HepG2 (cell line): ENCODE measurements around the gene RER1. TPM values are rescaled to one million over a fixed set of nuclear protein-coding genes. Genes with fewer than 3 reads are reported as not detected.

Experiments used
- AKAP8 ChIP-seq: sonication (generic); formaldehyde crosslinking; IDR thresholded peaks from 2 replicates; pipeline ENCODE4 v1.5.1; 2020; ENCODE audit warnings: mild to moderate bottlenecking, missing genetic modification reagents
- BHLHE40 ChIP-seq: IDR thresholded peaks from 2 replicates; pipeline ENCODE4 v1.6.1; 2011; ENCODE audit warnings: low read length, improper control_type of control experiment
- CCAR2 ChIP-seq: fragments of 200-400 bp; formaldehyde crosslinking; optimal IDR thresholded peaks from 2 replicates; pipeline ENCODE3; 2018; ENCODE audit warnings: low read depth, mild to moderate bottlenecking, low read length, moderate library complexity
- EEA1 ChIP-seq: sonication (generic); formaldehyde crosslinking; IDR thresholded peaks from 2 replicates; pipeline ENCODE4 v1.5.1; 2020; ENCODE audit warnings: mild to moderate bottlenecking, missing genetic modification reagents, borderline replicate concordance
- ELF4 ChIP-seq: sonication (generic); formaldehyde crosslinking; IDR thresholded peaks from 2 replicates; pipeline ENCODE4 v1.5.0; 2020; ENCODE audit warnings: missing genetic modification reagents, mild to moderate bottlenecking, moderate library complexity, borderline replicate concordance
- FIP1L1 ChIP-seq: fragments of 200-400 bp; formaldehyde crosslinking; IDR thresholded peaks from 2 replicates; pipeline ENCODE4 v1.6.1; 2018; ENCODE audit warnings: low read depth, mild to moderate bottlenecking, low read length, moderate library complexity, borderline replicate concordance; ENCODE audit not compliant: insufficient read depth
- HIC2 ChIP-seq: sonication (generic); formaldehyde crosslinking; IDR thresholded peaks from 2 replicates; pipeline ENCODE4 v1.9.0; 2022; ENCODE audit warnings: low read depth, missing genetic modification reagents
- HIVEP1 ChIP-seq: sonication (generic); formaldehyde crosslinking; IDR thresholded peaks from 2 replicates; pipeline ENCODE4 v1.4.0; 2020; ENCODE audit warnings: mild to moderate bottlenecking, missing genetic modification reagents
- LCORL ChIP-seq, 2 experiments: fragments of 450-650 bp in 1 of 2; sonication (generic) in 1 of 2; formaldehyde crosslinking in 1 of 2; IDR thresholded peaks; 2 replicates each; pipeline versions ENCODE4 v1.5.0 to v1.6.1; 2017 to 2020; ENCODE audit warnings: antibody characterized with exemption in 1 of 2, missing genetic modification reagents in 1 of 2
- MED1 ChIP-seq: sonication (generic); formaldehyde crosslinking; IDR thresholded peaks from 2 replicates; pipeline ENCODE4 v1.4.0; 2020; ENCODE audit warnings: missing genetic modification reagents
- NCOA5 ChIP-seq: sonication (generic); formaldehyde crosslinking; IDR thresholded peaks from 2 replicates; pipeline ENCODE4 v1.4.0; 2020; ENCODE audit warnings: missing genetic modification reagents
- NFE2L2 ChIP-seq: fragments of 150-350 bp; IDR thresholded peaks from 2 replicates; pipeline ENCODE4 v1.6.1; 2014; ENCODE audit warnings: low read length
- NR2F6 ChIP-seq, 2 experiments: IDR thresholded peaks; 2 replicates each; pipeline ENCODE4 v1.6.1; 2016; ENCODE audit warnings: antibody characterized with exemption in 1 of 2, mild to moderate bottlenecking in 1 of 2
- PAWR ChIP-seq: sonication (generic); formaldehyde crosslinking; IDR thresholded peaks from 2 replicates; pipeline ENCODE4 v1.4.0; 2020; ENCODE audit warnings: missing genetic modification reagents, mild to moderate bottlenecking, borderline replicate concordance
- PAX8 ChIP-seq: sonication (generic); formaldehyde crosslinking; IDR thresholded peaks from 2 replicates; pipeline ENCODE4 v1.8.0; 2022; ENCODE audit warnings: mild to moderate bottlenecking, missing genetic modification reagents, borderline replicate concordance
- PPARG ChIP-seq: conservative IDR thresholded peaks from 2 replicates; pipeline ENCODE4 v1.6.1; 2016; ENCODE audit warnings: missing biosample characterization, missing genetic modification reagents
- REXO4 ChIP-seq: sonication (generic); formaldehyde crosslinking; IDR thresholded peaks from 2 replicates; pipeline ENCODE4 v1.8.0; 2022; ENCODE audit warnings: missing genetic modification reagents, mild to moderate bottlenecking, borderline replicate concordance
- RFXAP ChIP-seq: sonication (generic); formaldehyde crosslinking; IDR thresholded peaks from 2 replicates; pipeline ENCODE4 v1.4.0; 2020; ENCODE audit warnings: missing genetic modification reagents, borderline replicate concordance
- RXRB ChIP-seq: IDR thresholded peaks from 2 replicates; pipeline ENCODE4 v1.6.1; 2016; ENCODE audit warnings: borderline replicate concordance, missing genetic modification reagents, missing compliant biosample characterization
- SP5 ChIP-seq: IDR thresholded peaks from 2 replicates; pipeline ENCODE4 v1.6.1; 2016; ENCODE audit warnings: low read depth, borderline replicate concordance
- STAT5B ChIP-seq: sonication (generic); formaldehyde crosslinking; IDR thresholded peaks from 2 replicates; pipeline ENCODE4 v1.4.0; 2020; ENCODE audit warnings: missing genetic modification reagents
- TBP ChIP-seq: sonication (generic); formaldehyde crosslinking; IDR thresholded peaks from 2 replicates; pipeline ENCODE4 v1.5.0; 2020; ENCODE audit warnings: missing genetic modification reagents
- ZNF326 ChIP-seq: sonication (generic); formaldehyde crosslinking; IDR thresholded peaks from 2 replicates; pipeline ENCODE4 v1.4.0; 2020; ENCODE audit warnings: missing genetic modification reagents, borderline replicate concordance
- ZNF556 ChIP-seq: sonication (generic); formaldehyde crosslinking; IDR thresholded peaks from 2 replicates; pipeline ENCODE4 v1.4.0; 2020; ENCODE audit warnings: mild to moderate bottlenecking, missing genetic modification reagents, borderline replicate concordance
- ZNF672 ChIP-seq: sonication (generic); formaldehyde crosslinking; IDR thresholded peaks from 2 replicates; pipeline ENCODE4 v1.8.1; 2022; ENCODE audit warnings: missing genetic modification reagents
- ZNF709 ChIP-seq: sonication (generic); formaldehyde crosslinking; IDR thresholded peaks from 2 replicates; pipeline ENCODE4 v1.5.0; 2020; ENCODE audit warnings: mild to moderate bottlenecking, missing genetic modification reagents
- polyA plus RNA-seq, 8 experiments: library from polyadenylated mRNA; depleted of rRNA in 3 of 8; stranded (reverse) in 7 of 8; unstranded in 1 of 8; fragments of >200 nt; fragmentation: Illumina TruSeq in 4 of 8; extraction: Trizol in 4 of 8; gene quantifications; 2 replicates each; pipeline versions ENCODE4 v1.2.1 to v1.2.3, GENCODE V29; 2011 to 2016; ENCODE audit warnings: low read depth in 4 of 8, missing spikeins in 1 of 8, mixed read lengths in 1 of 8; ENCODE audit not compliant: insufficient read depth in 1 of 8
- total RNA-seq, 5 experiments: library from RNA; depleted of rRNA; stranded (reverse); fragments of >200 nt; fragmentation: Illumina TruSeq; extraction: Trizol; gene quantifications; 2 replicates each; pipeline ENCODE4 v1.2.3, GENCODE V29; 2016; ENCODE audit warnings: low read depth in 1 of 5
- TF ChIP-seq, protein P1 (sequence below): sonication (generic); formaldehyde crosslinking; IDR thresholded peaks from 2 replicates; pipeline ENCODE4 v1.4.0; 2020; ENCODE audit warnings: missing genetic modification reagents, mild to moderate bottlenecking, borderline replicate concordance

The RER1 gene
- total and polyA plus RNA-seq, 2 of the 13 experiments (the other 11 are each of a cell fraction or from before 2014, with no cell fraction given) = 128 to 164 TPM

- TF ChIP-seq, protein P1, sequence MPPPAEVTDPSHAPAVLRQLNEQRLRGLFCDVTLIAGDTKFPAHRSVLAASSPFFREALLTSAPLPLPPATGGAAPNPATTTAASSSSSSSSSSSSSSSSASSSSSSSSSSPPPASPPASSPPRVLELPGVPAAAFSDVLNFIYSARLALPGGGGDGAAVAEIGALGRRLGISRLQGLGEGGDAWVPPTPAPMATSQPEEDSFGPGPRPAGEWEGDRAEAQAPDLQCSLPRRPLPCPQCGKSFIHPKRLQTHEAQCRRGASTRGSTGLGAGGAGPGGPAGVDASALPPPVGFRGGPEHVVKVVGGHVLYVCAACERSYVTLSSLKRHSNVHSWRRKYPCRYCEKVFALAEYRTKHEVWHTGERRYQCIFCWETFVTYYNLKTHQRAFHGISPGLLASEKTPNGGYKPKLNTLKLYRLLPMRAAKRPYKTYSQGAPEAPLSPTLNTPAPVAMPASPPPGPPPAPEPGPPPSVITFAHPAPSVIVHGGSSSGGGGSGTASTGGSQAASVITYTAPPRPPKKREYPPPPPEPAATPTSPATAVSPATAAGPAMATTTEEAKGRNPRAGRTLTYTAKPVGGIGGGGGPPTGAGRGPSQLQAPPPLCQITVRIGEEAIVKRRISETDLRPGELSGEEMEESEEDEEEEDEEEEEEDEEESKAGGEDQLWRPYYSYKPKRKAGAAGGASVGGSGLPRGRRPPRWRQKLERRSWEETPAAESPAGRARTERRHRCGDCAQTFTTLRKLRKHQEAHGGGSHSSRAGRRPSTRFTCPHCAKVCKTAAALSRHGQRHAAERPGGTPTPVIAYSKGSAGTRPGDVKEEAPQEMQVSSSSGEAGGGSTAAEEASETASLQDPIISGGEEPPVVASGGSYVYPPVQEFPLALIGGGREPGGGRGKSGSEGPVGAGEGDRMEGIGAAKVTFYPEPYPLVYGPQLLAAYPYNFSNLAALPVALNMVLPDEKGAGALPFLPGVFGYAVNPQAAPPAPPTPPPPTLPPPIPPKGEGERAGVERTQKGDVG = no peak
- TF ChIP-seq RFXAP (CRISPR knock-in tag) = peak; percentile 50; the same call in 1 of the 2 replicates
- no peak for TF ChIP-seq BHLHE40
- no peak for TF ChIP-seq PPARG (CRISPR knock-in tag)
- TF ChIP-seq SP5 (CRISPR knock-in tag) = no peak
- TF ChIP-seq ZNF326 (CRISPR knock-in tag) = no peak
- no peak for TF ChIP-seq ZNF709
- no peak for TF ChIP-seq ELF4
- TF ChIP-seq HIVEP1 = no peak
- no peak for TF ChIP-seq PAX8 (CRISPR knock-in tag)
- no peak for TF ChIP-seq NCOA5 (CRISPR knock-in tag)
- no peak; the same call in 1 of the 2 replicates for TF ChIP-seq ZNF556
- TF ChIP-seq FIP1L1 = no peak
- TF ChIP-seq AKAP8 (CRISPR knock-in tag) = no peak
- no peak for TF ChIP-seq ZNF672 (CRISPR knock-in tag)
- peak; percentile 72 for TF ChIP-seq MED1 (CRISPR knock-in tag)
- no peak for TF ChIP-seq NFE2L2
- TF ChIP-seq STAT5B (CRISPR knock-in tag) = no peak
- TF ChIP-seq HIC2 = no peak
- no peak for TF ChIP-seq PAWR (CRISPR knock-in tag)
- no peak for TF ChIP-seq CCAR2
- peak; percentile 59; the same call in 1 of the 2 replicates for TF ChIP-seq RXRB (CRISPR knock-in tag)
- TF ChIP-seq TBP (CRISPR knock-in tag) = no peak
- no peak for TF ChIP-seq EEA1 (CRISPR knock-in tag)
- no peak for TF ChIP-seq NR2F6 (IDR thresholded peaks at IDR 0.05)
- TF ChIP-seq NR2F6 (CRISPR knock-in tag; IDR thresholded peaks at IDR 0.05) = peak; percentile 53; the same call in 1 of the 2 replicates
- no peak for TF ChIP-seq LCORL (IDR thresholded peaks at IDR 0.05)
- TF ChIP-seq LCORL (CRISPR knock-in tag; IDR thresholded peaks at IDR 0.05) = peak; percentile 86
- no peak for TF ChIP-seq REXO4
Measured at GRCh38 chr1:2384130-2384860, 7.3 kb upstream of the RER1 start (continued).
